ENCODE results near the gene PER1.

The PER1 gene

DNA sequence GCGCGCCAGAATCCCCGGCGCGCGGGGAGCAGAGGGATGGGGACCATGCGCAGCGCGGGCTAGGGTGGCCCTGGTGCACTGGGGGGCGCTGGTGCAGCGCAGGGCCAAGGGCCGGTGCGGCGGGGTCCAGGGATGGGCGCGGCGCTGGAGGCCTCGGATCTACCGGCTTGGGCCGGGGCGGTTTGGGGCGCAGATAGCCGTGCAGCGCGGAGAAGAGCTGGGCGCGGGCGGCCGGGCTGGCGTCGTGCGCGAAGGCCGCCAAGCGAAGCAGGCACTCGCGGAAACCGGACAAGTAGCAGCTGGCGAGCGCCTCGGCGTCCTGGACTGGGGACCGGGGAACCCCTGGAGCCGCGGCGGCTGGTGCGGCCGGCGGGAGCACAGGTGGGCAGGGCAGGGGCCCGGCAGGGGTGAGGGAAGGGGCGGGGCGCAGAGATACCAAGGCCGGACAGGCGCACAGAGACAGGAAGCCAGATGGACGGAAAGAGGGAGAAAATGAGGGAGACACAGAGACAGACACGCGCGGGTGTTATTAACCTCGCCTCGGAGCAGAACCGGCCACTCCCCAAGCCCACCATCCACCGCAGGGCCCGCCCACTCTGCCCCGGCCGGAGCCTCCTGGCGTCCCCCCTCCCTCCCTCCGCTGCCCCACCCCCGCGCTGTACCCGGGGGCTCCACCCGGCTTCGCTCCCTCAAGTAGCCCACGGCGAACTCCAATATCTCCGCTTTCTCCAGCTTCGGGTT, 30.4 kb downstream of the PER1 start:
- DNase-seq (ENCODE audit: insufficient read length, low spot score) = no peak
- no peak for FAIRE-seq
- no peak for TF ChIP-seq POLR2A (IDR thresholded peaks at IDR 0.05; ENCODE audit: low read depth, low read length)

DNA sequence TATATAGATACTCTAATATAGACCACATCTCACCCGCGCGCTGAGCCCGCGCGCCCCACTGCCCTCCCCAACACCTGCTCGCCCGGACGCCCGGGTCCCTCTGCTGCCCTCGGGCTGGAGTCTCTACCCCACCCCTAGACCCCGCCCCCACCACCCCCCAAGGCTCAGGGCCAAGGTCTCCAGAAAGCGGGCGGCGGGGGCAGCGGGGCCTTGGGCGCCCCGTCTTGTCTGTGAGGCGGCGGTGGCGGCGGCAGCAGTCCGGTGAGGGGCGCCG, 30.9 kb downstream of the PER1 start:
- no peak for TF ChIP-seq POLR2A (IDR thresholded peaks at IDR 0.05; ENCODE audit: low read depth, low read length)
- DNase-seq (ENCODE audit: insufficient read length, low spot score) = no peak
- FAIRE-seq = no peak

DNA sequence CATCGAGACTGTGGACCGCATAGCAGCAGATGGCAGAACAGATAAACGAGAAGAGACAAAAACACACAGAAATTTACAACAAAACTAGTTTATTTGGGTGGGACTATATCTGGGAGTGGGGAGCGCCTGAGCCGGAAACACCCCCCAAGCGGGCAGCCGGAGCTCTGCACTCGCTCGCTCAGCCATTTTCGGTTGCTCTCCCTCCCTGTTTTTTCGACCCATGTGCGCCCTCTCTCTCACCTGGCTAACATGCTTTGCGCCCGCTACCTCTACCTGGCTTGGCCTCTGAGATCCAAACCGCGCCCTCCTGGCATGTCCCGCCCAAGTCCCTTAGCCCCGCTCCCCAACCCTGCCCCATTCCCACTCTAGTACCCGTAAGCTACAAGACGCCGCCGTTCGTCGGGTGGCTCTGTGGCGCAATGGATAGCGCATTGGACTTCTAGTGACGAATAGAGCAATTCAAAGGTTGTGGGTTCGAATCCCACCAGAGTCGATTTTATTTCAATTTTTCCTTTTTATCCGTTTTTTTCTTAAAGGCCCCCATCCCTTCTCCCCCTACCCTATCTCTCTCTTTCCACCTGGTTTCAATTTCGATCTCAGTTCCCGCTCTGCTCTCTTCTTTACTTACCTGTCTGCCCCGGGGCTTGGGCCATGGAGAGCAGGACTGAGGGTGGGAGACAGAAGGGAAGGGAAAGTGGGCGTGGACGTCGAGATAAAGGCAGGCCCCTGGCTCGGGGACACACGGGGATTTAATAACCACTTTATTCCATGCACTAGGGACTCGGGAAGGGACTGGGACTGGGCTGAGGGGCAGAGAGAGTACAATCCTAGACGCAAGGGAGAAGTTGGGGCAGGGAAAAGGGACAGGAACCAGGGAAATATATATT, 31.4 kb downstream of the PER1 start:
- TF ChIP-seq POLR2A (IDR thresholded peaks at IDR 0.05; ENCODE audit: low read depth, low read length) = no peak
- DNase-seq (ENCODE audit: insufficient read length, low spot score) (no peak), FAIRE-seq (no peak)

DNA sequence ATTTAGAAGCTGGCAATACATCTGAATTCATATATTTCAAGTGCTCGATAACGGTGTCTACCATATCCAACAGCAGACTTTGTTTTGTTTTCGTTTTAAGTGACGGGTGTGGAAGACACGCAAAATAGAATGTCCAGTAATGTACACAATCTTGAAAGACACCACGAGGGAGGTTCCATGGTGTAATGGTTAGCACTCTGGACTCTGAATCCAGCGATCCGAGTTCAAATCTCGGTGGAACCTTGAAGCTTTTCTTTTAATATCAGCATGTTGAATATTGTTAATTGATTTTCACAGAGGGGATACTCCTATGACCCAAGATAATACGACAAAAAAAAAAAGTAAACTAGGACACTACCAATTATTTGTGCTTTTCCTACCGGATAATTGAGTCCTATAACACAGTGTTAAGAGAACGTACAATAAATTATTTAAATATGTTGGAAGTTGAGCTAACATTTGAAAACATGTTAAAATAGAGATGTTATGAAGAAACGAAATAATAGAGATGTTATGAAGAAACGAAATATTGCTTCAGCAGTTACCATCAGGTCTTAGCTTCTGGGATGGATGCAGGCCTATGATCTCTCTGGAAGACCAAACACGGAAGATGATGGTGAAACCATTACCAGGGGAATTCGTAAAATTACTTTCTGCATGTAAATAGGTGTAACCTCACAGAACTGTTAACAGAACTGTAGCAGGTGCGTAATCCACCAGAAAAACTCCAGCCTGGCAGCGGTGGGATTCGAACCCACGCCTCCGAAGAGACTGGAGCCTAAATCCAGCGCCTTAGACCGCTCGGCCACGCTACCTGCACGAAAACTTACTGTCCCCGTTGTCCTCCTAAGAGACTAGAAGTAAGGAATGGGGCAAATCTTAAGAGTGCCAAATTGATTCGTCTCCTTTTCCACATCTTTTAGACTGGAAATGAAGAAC, 32.4 kb downstream of the PER1 start:
- no peak for TF ChIP-seq POLR2A (IDR thresholded peaks at IDR 0.05; ENCODE audit: low read depth, low read length)
- no peak for FAIRE-seq
- no peak for DNase-seq (ENCODE audit: insufficient read length, low spot score)

DNA sequence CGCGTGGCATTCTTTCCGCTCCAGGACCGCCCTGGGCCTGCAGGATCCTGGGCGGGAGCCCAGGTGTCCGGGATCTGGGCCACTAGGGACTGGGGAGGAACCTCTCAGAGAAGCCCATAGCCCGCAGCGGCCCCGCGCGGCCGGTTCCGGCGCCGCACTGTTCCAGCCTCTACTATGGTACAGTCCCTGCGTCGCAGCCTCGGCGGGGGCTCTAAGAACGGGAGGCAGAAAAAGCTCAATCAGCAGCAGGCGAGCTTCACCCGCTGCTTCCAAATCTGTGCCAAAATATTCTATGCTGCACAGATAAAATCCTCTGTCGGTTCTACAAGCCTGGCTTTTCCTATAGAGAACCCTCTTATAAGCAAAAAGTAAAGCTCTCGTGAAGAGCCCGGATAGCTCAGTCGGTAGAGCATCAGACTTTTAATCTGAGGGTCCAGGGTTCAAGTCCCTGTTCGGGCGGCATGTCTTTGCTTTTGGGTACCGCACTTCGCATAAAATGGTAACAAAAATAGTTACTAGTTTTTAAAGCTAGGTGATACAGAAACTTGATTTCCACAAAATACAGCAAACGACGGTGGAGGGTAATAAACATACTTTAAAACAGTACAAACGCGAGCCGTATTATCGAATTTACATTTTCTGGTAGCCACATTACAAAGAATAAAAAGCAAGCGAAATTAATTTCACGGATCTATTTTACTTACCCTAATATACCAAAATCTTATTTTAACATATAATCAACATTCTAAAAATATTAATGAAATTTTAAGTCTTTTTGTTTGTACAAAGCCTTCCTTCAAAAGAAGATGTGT, 33.2 kb downstream of the PER1 start:
- DNase-seq (ENCODE audit: insufficient read length, low spot score) = no peak
- no peak for FAIRE-seq
- no peak for TF ChIP-seq POLR2A (IDR thresholded peaks at IDR 0.05; ENCODE audit: low read depth, low read length)

DNA sequence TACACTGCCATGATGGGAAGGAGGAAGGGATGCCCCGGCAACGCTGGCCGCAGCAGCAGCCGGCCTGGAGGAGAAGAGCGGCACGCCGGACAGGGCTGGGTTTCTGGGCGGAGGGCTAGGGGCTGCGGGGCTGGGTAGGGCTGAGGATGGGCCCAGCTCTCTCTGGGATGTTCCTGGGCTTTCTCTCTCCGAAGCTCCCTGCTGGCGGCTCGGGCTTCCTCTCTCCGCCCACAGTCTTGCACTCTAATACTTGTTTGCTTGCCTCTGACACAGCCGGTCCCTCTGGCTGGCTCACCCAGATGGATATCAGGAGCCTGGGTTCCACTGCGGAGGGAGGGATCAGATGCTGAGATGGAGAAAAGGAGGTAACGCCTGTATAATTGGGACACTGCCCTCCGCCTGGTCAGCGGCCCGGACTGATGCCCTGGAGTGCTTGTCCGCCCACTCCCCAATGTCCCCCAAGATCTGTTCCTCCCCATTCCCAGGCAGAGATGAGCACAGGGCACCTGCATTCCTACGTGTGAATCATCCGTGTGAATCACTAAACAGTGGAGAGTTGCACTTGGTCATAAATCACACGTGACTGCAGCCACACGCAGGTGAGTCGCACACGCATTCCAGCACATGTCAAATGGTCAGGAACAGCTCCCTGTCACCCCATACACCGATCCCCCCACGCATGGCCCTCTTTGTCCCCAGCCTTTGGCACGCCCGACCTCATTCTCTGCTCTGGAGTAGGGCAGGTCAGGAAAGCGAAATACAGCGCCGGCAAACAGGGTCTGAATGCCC, 34.0 kb downstream of the PER1 start, which contains the start of gene ALOXE3:
Gene ALOXE3, minus strand, starts transcription at position 535 of the 789 bp plus-strand sequence. Its CDS starts 524 bp downstream, at position 11.
- DNase-seq (ENCODE audit: insufficient read length, low spot score) (no peak), FAIRE-seq (no peak)
- TF ChIP-seq POLR2A (IDR thresholded peaks at IDR 0.05; ENCODE audit: low read depth, low read length) = no peak

DNA sequence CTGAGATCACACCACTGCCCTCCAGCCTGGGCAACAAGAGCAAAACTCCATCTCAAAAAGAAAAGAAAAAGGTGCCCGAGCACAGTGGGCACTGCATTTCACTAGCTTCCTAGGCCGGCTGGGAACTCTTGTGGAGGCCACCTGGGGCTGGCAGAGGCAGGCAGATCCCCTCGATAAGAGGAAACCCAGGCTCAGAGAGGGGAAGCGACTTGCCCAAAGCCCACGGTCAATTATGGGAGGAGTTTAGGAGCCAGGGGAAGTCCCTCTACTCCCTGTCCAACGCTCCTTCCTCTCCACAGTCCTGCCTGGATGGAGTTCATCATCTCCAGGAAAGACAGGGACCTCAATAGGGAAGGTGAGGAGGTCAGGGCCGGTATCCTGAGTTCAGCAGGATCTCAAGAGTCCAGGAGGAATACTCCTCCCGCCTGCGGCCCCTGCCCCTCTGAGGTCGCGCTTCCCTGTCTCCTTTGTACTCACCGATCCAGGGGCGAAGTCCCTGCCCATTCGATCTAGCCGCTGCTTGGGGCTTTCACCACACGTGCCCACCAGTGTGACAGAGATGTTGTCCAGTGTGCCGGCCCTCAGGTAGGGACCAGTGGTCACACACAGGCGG, 34.7 kb downstream of the PER1 start:
- FAIRE-seq (no peak), DNase-seq (ENCODE audit: insufficient read length, low spot score) (no peak)

DNA sequence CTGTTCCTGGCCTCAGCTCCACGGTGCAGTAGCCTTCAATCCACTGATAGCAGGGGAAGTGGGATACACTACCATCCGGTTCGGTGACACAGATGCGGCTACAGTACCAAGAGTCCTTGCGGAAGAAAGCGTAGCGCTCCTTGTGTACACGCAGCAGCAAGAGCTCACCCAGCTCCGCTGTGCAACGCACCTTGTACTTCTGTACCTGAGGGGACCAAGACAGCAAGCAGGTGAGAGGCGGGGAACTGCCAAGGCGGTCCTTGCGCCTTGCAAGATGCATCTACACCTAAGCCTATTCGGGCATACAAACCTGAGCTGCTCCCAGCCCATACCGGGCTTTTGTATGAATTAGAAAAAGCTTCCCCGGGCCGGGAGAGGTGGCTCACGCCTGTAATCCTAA, 35.4 kb downstream of the PER1 start:
- no peak for TF ChIP-seq POLR2A (IDR thresholded peaks at IDR 0.05; ENCODE audit: low read depth, low read length)
- FAIRE-seq (no peak), DNase-seq (ENCODE audit: insufficient read length, low spot score) (no peak)

More for the DNA sequence above, 34.7 kb downstream of the PER1 start:
- TF ChIP-seq POLR2A (IDR thresholded peaks at IDR 0.05; ENCODE audit: low read depth, low read length) = no peak

DNA sequence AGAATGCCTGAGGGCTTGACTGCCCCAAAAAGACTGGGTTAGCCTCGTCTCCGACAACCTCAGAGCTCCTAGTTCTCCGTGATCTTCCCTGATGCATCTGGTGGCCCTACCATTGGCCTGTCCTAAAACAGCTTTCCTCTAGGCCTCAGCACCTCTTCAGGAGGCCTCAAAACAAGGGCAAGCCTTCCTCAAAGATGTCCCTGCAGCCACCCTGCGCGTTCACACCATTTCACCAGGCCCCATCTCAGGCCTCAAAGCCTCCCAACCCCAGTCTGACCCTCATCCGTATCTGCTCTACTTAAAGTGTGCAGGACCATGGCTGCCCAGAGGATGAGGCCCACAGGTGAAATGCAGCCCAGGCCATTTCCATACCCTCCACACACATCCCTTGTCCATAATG, 41.3 kb downstream of the PER1 start:
- FAIRE-seq = no peak

DNA sequence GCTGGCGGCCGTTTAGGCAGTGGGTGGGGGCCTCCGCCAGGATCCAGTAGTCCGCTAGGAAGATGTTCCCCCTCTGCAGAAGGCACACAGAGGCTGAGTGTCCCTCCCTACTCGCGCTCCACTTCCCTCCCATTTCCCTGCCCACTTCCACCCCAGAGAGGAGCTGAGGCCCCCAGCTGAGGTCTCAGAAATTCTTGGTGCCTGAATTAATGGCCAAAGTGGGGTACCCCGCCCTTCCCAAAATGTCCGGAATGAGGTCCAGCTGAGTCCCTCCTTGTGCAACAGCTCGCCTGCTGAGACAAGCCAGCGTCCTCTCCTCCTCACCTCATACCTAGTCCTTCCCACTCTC, 41.8 kb downstream of the PER1 start:
- FAIRE-seq = no peak
- DNase-seq (ENCODE audit: insufficient read length, low spot score) = no peak
- no peak for TF ChIP-seq POLR2A (IDR thresholded peaks at IDR 0.05; ENCODE audit: low read depth, low read length)

More for the DNA sequence above, 41.3 kb downstream of the PER1 start:
- TF ChIP-seq POLR2A (IDR thresholded peaks at IDR 0.05; ENCODE audit: low read depth, low read length) = no peak
- DNase-seq (ENCODE audit: insufficient read length, low spot score) = no peak

DNA sequence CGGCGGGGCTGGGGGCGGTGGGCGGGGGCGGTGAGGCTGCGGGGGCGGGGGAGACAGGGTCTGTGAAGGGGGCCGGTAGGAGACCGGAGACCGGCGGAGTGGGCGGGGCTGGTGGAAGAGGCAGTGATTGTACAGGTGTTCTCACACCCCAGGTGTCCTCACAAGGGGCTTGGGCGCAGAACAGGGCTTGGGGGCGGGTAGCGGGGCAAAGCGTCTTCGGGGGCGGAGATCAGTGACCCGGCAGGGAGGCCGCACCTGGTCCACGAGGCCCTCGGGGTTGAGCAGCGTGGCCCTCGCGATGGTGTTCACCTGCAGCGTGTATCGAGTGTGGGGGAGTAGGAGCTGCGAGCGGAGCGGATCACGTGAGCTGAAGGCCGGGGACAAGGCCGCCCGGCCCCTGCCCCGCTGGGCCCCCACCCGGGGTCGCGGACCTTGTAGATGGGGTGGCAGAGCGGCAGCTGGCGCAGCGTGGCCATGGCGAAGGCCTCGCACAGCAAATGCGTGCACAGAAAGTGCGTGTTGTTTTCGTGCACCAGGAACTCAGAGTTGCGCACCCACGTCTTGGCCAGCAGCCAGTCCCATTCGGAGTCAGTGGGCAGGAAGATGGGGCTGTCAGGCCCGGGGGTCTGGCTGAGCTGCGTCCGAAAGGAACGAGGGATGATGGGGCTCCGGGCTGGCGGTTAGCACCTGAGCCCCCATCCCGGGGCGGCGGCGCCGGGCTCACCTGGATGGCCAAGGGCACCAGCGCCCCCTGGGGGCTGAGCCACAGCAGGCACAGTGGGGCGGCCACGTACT, 42.3 kb downstream of the PER1 start:
- DNase-seq (ENCODE audit: insufficient read length, low spot score) (no peak), FAIRE-seq (no peak)
- TF ChIP-seq POLR2A (IDR thresholded peaks at IDR 0.05; ENCODE audit: low read depth, low read length) = no peak
